Ramos (cell line): Measurements from ENCODE around the gene MAP3K14.

Source experiments
- in situ Hi-C: fragments of 300-500 bp; cut with MboI; formaldehyde crosslinking; loops from one replicate; pipeline ENCODE4 v1.14.3; 2022; ENCODE audit warnings: low sequenced_read_pairs; ENCODE audit not compliant: unreplicated experiment

The MAP3K14 gene

DNA sequence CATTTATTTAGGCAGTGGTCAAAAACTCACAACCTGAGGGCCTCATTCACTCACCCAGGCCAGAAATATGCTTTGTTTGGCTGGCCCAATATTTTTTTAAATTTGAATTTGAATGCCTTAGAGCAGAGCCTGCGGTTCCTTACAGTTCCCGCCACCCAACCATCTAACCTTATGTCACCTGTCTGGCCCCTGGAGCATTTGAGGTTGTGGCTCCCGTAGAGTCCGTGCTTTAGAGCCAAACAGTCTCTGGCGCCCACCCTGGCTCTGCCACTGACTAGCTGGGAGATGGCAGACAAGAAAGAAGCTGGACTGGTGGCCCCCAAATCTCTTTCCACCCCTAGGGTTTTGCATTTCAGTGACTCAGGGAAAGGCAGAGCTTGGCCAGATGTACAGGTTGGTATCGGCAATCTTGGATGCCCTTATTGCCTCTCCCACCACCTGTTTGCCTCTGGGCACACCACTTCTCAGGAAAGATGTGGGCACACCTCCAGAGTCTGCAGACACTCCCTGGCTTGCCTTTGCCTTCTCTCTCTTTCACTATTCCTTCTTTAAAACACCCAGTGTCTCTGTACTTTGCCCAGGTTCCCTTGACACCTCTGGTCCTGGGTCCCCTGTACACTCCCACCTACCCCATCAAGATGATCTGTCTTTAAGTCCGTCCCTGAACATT, 1.9 kb upstream of the MAP3K14 start:
- in situ Hi-C loops = no loop called here

DNA sequence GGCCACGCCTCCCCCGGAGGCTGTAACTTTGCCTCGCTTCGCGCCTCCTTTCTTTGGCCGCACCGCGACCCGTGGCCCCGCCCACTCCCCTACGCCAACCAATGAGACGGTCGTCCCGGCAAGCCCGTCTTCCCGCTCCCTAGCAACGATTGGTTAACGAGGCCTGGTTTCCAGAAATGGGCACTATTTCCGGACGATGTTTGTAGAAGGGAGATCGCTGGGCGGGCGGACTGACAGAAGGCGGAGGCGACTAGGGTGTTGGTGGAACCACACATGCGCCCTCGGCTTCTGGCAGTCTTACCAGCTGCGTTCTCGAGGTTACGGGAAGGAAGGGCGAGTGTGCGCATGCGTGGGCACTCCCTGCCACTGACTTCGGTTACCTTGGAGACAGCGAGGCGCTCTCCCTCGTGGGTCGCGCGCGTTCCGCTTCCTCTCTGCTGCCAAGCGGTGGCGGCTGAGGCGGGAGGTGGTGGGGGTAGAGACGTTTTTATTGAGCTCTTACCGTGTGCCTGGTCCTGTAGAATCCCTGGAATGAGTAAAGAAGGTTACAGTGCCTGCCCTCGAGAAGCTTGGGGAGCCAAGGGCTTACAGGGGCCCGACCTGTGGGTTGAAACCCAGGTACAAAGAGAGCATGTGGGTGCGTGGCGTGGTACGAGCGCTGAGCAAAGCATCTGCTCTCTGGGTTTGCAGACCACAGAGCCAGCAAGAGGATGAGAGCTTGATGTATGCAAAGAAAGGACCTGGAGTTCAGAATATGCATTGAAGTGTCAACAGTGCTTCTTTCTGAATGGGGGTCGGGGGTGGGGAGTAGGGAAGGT, 500 bp upstream of the MAP3K14 start:
- in situ Hi-C loops = no loop called here

DNA sequence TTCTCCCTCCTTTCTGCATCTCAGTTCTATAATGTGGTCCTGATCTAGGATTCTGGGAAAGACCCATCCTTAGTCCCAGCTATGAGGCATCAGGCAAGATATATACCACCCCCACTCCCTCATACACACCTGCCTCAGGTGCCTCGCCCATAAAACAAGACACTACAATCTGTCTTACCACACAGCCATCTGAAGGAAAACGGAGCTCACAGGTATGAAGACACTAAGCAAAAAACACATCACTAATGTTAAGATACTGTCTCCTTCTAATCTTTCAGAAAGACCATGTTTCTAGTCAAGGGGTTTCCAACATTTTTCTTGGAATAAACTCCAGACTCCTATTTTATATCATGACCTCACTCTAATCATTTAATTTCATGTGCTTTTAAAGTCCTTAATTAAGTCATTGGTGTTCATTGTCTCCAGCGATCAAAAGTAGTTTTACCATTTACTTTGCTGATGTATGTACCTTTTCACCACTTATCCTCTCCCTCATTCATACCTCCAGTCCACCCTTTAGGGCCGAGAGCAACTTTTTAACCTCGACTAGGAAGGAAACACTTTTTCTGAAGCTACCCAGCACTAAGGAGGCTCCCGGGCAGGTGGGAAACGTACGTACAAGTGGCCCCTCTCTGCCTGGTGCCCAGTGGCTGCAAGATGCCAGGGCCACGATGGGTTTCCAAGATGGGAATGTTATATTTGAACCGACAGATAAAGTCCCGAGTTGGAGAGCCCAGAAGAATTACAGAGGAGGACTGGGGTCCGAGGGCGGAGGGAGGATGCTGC, 979 bp downstream of the MAP3K14 start:
- in situ Hi-C loops = no loop called here

DNA sequence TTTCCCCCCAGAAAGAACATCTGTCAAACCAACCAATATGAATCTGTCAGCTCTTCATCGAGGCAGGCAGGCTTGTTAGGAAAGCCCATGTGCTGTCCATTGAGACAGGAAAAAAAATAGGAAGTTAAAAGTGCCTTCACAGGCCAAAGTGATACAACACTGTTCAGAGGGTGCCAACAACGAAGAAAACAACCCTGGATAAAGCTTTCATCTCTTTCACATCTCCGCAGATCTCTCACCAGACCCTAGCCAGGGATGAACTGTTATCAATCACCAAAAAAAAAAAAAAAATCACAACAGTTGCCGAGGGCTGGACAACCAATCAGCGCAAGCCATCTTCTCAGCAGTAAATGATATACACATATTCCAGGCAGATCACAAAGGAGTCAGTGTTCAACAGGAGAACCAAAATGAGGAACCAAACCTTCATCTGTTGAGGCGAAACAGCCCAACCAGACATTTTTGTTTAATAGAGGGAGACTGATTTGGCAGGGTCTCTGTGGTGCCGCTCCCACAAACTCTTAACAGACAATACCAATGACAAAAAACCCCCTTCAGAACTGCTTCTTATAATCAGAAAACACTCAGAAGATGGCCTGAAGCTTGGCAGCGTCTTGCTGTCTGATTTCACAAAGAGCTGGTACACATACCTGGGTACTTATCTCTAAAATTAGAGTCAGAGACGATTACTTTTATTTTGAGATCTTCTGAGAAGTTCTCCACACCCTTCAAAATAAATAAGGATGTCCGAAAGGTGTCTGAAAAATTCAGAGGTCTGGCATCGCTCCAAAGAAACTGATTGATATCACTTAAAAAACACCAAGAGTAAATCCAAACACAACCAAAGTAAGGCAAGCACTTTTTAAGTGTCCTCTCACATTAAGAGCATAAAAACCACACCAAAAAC, 1.8 kb downstream of the MAP3K14 start:
- in situ Hi-C loops = no loop called here

DNA sequence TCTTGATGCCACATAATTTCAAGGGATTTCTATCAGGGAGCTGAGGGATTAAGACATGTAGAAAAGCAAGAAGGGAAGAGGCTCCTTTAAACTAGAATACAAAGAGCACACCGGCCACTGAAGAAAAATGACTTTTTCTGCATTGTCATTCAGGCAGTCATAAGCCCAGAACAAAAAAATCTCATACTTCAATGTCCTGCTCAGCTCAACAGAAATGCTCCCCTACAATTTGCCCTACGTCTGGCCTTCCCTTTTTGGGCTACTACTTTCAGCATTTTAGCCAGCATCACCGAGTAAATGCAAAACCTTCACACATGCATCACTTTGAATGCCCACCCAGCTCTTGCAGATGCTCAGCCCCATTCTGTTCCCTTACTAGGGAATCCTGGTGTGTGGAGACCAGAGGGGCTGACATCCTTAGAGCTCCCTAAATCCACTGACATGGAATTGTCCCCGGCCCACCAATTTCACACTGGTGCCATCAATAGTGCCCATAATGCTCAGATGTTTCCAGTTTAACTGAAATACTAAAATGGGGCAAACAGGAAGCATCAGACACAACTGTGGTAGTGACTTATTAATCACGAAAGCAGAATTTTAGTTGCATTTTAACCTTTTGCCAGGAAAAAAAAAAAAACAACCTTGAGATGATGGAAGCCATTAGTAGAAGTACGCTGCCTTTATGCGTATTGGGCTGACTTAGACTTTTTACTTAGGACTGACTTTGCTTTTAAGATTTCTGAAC, 2.7 kb downstream of the MAP3K14 start:
- in situ Hi-C loops = no loop called here

DNA sequence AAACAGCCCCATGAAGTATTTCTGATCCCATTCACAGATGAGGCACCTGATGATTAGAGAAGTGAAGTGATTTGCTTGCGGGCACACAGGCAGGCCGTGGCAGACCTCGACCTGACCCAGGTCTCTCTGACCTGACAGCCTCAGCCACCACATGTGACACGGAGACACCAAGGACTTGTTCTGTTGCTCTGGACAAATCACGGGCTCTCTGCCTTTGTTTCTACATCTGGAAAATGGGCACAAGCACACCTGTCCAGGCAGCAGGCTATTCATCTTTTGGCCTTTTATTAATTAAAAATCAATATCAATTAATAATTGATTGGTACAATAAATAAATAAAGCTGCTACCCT, 3.4 kb downstream of the MAP3K14 start:
- in situ Hi-C loops = no loop called here

DNA sequence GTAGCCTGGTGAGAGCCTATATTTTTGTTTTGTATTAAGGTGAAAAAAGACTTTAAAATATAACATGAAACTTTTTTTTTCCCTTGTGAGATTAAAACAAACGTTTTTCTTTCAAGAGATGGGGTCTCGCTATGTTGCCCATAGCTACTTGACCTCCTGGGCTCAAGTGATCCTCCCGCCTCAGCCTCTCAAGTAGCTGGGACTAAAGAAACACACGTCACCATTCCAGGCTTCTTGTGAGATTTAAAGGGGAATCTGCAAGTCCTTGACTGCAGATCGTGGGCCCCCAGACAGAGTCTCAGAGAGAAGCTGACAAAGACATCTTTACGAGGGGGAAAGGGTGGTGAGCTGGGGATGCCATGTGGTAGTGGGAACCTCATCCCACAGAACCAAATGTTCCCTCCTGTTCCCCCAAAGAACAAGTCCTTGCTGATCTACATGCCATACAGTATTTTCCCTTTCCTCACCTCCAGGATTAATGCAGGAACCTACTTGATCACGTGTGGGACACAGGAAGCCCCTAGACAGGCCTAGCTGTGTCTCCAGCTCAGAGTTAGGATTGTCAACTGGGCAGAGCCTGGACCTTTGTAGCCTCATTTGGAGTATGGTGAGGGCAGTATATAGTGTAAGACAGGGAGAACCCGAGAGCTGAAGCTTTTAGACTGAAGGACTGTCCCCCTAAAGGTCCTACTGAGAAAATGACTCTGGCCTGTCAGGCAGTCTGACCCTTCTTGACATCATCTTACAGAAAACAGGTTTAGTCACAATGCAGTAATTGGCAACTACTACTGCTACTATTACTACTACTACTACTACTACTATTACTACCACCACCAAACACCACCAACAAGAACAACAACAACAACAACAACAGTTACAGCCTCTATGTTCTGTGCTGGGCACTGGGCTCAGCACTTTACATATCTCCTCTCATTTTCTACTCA, 4.1 kb downstream of the MAP3K14 start:
- in situ Hi-C loops = no loop called here

DNA sequence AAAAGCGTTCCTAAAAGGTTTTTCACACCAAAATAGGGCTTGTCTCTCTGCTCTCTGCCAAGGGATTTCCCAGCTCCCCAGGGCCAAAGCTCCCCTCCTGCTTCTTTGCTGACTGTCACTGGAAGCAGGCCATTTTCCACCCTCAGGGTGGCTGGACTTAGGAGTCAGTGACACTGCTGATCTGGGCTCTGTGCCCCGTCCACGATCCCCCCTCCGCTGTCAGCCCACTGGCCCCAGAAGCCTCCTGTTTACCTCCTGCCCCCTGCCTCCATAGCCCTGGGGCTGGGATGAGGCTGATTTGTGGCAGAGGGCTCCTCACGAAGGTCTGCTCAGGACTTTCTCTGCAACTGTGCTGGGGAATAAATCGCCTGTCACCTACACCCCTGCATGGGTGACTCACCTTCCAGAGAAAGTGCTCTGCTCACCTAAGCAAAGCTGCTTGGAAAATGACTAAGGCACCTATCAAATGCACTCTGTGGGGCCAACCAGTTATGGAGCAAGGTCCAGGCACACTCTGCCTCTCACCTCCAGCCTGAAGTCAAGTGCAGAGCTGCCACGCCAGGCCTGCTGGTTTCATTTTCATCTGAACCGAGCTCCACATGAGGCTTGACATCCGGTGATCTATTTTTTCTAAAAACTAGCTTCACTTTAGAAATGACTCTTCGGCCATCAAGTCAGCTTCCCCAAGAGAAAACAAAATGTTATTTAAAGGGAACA, 4.9 kb downstream of the MAP3K14 start:
- in situ Hi-C loops = no loop called here

DNA sequence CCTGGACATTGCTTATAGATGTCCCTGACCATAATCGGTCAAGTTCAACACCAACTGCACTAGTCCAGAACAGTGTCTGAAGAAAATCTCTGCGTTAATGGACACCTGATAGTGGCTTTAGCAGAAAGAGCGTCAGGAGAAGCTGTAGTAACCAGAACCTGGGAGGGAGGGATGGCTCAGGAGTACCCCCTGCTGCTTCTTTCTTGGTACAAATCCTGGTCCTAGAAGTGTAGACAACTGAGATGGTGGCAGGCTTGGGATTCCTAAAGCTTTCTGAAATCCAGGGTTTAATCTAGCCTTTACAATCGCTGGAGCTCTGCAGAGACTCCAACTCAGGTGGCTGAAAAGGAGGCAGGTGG, 5.4 kb downstream of the MAP3K14 start:
- in situ Hi-C loops = no loop called here

DNA sequence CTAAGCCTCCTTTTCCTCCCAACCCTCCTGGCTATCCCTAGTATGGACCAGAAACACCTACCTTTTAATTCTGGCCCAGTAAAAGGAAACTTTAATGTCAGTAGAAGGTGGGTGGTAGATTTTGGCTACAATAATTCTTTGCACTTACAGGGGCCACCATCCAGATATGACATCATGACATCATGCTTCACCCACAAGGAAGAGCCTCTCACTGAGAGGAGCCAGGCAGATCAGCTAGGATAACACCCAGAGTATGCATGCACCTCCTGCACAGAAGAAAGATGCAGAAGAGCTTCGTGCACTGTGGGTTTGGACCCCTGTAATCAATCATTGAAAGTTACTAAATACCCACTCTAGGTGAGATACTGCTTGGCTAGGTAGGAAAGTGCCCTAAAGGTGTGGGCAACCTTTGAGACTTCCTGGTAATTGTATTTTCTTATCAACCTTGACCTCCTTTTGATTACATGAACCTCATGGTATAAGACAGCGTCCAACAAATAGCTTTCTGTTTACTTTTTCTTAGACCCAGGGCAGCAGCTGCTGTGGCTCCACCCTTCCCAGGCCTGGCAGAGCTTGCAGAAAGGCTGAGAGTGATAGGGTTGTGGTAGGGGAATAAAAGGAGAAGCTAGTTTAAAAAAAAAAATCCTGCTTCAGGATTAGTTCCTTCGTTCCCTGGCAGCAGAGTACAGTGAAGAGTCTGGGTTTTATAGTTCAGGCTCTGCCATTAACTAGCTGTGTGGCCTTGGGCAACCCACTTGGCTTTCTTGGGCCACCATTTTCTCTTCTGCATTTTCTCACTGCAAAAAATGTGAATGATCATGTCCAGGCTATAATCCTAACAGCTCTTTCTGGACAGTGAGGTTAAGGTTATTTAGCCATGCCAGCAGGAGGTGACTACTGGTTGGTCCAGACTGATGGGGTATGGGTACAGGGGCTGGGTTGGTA, 6.2 kb downstream of the MAP3K14 start:
- in situ Hi-C loops = no loop called here

DNA sequence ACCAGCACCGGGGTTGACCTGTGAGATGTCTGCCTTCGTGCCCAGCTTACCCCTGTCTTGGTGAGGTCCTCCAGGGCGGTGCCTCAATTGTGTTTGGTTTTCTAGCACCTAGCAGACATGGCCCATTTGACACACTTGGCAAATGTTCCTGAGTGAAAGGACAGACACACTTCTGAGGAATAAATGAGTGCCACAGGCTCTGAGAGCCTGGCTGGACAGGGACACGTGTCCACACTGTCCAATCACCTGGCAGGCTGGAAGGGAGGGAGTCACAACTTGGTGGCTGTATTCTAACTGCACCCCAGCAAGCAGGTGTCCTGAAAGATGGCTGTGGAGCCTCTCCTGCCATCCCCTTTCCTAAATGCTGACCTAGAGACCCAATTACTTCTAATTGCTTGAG, 7.4 kb downstream of the MAP3K14 start:
- in situ Hi-C loops = no loop called here

DNA sequence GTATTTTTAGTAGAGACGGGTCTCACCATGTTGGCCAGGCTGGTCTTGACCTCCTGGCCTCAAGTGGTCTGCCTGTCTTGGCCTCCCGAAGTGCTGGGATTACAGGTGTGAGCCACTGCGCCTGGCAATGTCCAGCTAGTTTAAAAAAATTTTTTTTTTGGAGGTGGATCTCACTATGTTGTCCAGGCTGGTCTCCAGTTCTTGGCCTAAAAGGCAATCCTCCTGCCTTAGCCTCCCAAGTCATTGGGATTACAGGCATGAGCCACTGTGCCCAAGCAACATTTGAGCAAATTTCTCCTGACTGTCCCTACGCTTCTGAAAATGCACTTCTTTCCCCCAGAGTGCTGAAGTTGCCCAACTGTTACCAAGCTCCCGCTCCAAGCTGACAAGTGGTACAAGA, 8.0 kb downstream of the MAP3K14 start:
- in situ Hi-C loops = no loop called here

DNA sequence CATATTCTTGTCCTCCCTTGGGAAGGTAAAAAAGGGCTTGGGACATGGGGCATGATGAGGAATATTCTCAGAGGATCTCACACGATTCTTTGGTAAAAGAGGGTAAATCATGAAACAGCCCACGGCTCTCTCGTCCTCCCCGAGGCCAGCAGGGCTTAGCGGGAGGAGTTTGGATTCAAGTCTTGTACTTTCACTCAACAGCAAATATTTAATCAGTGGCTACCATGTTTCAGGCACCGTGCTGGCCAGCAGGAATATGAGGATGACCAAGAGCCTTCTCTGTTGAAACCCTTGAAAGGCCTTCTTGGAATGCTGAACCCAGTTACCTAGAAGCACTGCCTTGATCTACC, 8.8 kb downstream of the MAP3K14 start:
- in situ Hi-C loops = no loop called here

DNA sequence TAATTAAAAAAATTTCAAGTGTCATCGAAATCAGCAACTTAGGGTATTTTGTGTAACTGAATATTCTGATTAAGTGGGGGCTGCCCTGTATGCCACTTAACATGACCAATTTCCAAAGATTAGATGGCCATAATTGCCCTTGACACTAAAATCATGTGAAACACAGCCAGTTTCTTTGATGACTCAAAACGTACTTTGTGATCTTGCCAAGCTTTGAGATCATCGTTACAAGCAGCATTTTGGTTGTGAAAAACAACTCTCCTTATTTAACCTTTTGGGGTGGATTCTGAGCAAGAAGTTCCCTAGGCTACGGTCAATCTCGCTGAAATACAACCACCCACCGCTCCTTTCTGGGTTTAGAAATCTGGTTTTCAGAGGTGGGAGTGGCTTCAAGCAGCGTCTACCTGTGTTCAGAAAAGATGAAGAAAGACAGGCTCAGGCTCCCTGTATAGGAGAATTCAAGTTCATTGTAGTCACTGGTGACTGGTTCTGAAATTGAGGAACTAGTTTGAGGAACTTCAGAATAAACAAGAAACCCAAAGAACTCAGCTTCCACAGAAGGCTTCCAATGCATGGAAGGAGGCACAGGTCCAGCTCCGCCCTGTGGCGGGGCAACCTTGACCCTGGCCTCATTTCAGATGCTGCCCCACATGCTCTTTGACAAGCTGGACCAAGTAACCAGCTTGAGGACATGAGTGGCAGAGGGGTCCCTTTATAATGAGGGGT, 9.4 kb downstream of the MAP3K14 start:
- in situ Hi-C loops = no loop called here

DNA sequence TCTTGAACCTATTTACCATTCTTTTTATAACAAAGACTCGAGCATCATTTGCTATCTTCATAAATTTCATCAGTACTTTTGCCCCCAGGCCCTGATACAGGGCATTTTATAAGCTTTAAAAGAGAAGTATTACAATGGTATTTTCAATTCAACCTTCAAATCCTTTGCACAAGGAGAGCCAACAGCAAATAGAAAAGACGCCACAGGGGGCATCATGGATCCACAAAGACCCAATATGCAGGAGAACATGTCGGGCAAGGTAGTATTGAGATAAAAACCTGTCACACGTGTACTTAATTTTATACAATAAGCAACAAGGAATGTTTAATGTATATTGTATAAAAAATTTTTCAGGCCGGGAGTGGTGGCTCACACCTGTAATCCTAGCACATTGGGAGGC, 10.2 kb downstream of the MAP3K14 start:
- in situ Hi-C loops = no loop called here

DNA sequence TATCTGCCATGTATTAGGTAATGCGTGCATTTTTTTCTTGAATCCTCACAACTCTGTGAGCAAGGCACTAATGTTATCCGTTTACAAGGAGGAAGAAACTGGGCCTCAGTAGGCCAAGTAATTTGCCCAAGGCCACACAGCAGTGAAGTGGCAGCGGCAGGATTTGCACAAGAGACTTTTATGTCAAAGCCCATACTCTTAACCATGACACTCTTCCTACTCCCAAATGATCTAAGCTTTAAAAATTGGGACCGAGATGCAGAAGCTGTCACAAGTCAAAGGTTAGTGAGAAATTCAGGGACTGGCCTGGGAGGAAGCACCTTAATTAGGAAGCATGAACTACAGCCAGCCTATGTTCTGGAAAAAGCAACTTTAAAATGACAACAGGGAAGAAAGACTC, 10.7 kb downstream of the MAP3K14 start:
- in situ Hi-C loops = no loop called here
